ENCODE data around the gene CALML5. TPM values are rescaled to one million over a fixed set of nuclear protein-coding genes. Genes with fewer than 3 reads are reported as not detected.

Gene CALML5
- total RNA-seq, 1 donor from 2014 or later = not detected

GRCh38 chr10:5484205-5484604 lies 15.2 kb downstream of the CALML5 start:
- Histone ChIP-seq H3K27me3 (ENCODE audit: control insufficient read depth, insufficient read depth, low read length) (no peaks in the 10 kb centered on the region), H3K36me3 (ENCODE audit: control insufficient read depth, insufficient read depth, low read length) (no peaks in the 10 kb centered on the region), H3K4me3 (ENCODE audit: low read depth, low read length) (no peak overlapping the region)
- TF ChIP-seq, protein P1, sequence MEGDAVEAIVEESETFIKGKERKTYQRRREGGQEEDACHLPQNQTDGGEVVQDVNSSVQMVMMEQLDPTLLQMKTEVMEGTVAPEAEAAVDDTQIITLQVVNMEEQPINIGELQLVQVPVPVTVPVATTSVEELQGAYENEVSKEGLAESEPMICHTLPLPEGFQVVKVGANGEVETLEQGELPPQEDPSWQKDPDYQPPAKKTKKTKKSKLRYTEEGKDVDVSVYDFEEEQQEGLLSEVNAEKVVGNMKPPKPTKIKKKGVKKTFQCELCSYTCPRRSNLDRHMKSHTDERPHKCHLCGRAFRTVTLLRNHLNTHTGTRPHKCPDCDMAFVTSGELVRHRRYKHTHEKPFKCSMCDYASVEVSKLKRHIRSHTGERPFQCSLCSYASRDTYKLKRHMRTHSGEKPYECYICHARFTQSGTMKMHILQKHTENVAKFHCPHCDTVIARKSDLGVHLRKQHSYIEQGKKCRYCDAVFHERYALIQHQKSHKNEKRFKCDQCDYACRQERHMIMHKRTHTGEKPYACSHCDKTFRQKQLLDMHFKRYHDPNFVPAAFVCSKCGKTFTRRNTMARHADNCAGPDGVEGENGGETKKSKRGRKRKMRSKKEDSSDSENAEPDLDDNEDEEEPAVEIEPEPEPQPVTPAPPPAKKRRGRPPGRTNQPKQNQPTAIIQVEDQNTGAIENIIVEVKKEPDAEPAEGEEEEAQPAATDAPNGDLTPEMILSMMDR (IDR thresholded peaks at IDR 0.05; ENCODE audit: insufficient read depth, low read length, poor library complexity, severe bottlenecking) = no peak
- no peak for DNase-seq (ENCODE audit: low read depth)

GRCh38 chr10:5482016-5482415 lies 17.4 kb downstream of the CALML5 start:
- TF ChIP-seq, protein P1 (IDR thresholded peaks at IDR 0.05; ENCODE audit: insufficient read depth, low read length, poor library complexity, severe bottlenecking) = no peak
- no peaks in the 10 kb centered on the region for H3K27me3 ChIP-seq (ENCODE audit: control insufficient read depth, insufficient read depth, low read length)

DNA sequence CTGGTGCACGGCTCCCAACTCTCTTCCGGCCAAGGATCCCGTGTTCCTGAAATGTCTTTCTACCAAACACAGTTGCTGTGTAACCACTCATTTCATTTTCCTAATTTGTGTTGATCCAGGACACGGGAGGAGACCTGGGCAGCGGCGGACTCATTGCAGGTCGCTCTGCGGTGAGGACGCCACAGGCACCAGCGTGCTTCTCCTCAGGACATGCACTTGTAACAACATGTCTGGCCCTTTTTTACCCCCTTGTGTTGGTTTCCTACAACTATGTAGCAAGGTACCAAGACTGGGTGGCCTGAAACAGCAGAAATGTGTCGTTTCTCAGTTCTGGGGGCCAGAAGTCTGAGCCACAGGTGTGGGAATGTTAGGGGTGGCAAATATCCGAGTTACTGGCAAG lies 18.2 kb downstream of the CALML5 start:
- Histone ChIP-seq H3K4me3 (ENCODE audit: low read depth, low read length) (no peak overlapping the region), H3K36me3 (ENCODE audit: control insufficient read depth, insufficient read depth, low read length) (no peaks in the 10 kb centered on the region), H3K27me3 (ENCODE audit: control insufficient read depth, insufficient read depth, low read length) (no peaks in the 10 kb centered on the region)
- no peak for DNase-seq (ENCODE audit: low read depth)
- TF ChIP-seq, protein P1 (IDR thresholded peaks at IDR 0.05; ENCODE audit: insufficient read depth, low read length, poor library complexity, severe bottlenecking) = no peak

More at GRCh38 chr10:5482016-5482415, 17.4 kb downstream of the CALML5 start:
- no peak overlapping the region for H3K4me3 ChIP-seq (ENCODE audit: low read depth, low read length)
- DNase-seq (ENCODE audit: low read depth) = no peak
- no peaks in the 10 kb centered on the region for H3K36me3 ChIP-seq (ENCODE audit: control insufficient read depth, insufficient read depth, low read length)

GRCh38 chr10:5480162-5480941 lies 19.0 kb downstream of the CALML5 start:
- no peaks in the 10 kb centered on the region for H3K27me3 ChIP-seq (ENCODE audit: control insufficient read depth, insufficient read depth, low read length)
- TF ChIP-seq, protein P1 (IDR thresholded peaks at IDR 0.05; ENCODE audit: insufficient read depth, low read length, poor library complexity, severe bottlenecking) = no peak
- H3K4me3 ChIP-seq (ENCODE audit: low read depth, low read length) = no peak overlapping the region
- DNase-seq (ENCODE audit: low read depth) = no peak
- H3K36me3 ChIP-seq (ENCODE audit: control insufficient read depth, insufficient read depth, low read length) = no peaks in the 10 kb centered on the region

- TF ChIP-seq, protein P1 (IDR thresholded peaks at IDR 0.05; ENCODE audit: insufficient read depth, low read length, poor library complexity, severe bottlenecking) = no peak
- Histone ChIP-seq H3K36me3 (ENCODE audit: control insufficient read depth, insufficient read depth, low read length) (no peaks in the 10 kb centered on the region), H3K27me3 (ENCODE audit: control insufficient read depth, insufficient read depth, low read length) (no peaks in the 10 kb centered on the region), H3K4me3 (ENCODE audit: low read depth, low read length) (no peak overlapping the region)
- DNase-seq (ENCODE audit: low read depth) = no peak
Measured at GRCh38 chr10:5479481-5480161, 19.7 kb downstream of the CALML5 start.
